ENCODE data around the gene RIC8A. TPM values are rescaled to one million over a fixed set of nuclear protein-coding genes. Genes with fewer than 3 reads are reported as not detected.

Gene RIC8A
- polyA plus RNA-seq, 2 of the 4 experiments (the other 2 are of a cell fraction), result 82.0 to 101 TPM

- FAIRE-seq (no peak), ATAC-seq (no peak), DNase-seq (ENCODE audit: low read depth in 1 of 2, low spot score in 1 of 2) (no peak)
- no peak overlapping the region for H3K4me3 ChIP-seq
- CTCF ChIA-PET, result interaction anchor here (1.4 kb wide), 1 partner anchor 25 kb away, joined by 3 read pairs; no protein-coding TSS in a partner anchor
- no peak for TF ChIP-seq ZNF302 (CRISPR knock-in tag; IDR thresholded peaks at IDR 0.05)
- no peak for TF ChIP-seq EHF (CRISPR knock-in tag; IDR thresholded peaks at IDR 0.05)
- TF ChIP-seq, protein P1, sequence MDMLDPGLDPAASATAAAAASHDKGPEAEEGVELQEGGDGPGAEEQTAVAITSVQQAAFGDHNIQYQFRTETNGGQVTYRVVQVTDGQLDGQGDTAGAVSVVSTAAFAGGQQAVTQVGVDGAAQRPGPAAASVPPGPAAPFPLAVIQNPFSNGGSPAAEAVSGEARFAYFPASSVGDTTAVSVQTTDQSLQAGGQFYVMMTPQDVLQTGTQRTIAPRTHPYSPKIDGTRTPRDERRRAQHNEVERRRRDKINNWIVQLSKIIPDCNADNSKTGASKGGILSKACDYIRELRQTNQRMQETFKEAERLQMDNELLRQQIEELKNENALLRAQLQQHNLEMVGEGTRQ (IDR thresholded peaks at IDR 0.05), result no peak
- no peak for TF ChIP-seq ESRRA (IDR thresholded peaks at IDR 0.05; ENCODE audit: borderline replicate concordance, low read length)
- no peak for TF ChIP-seq SMC3 (IDR thresholded peaks at IDR 0.05)
- no peak for TF ChIP-seq CTCF (IDR thresholded peaks at IDR 0.05)
- TF ChIP-seq NPAS2 (CRISPR knock-in tag; IDR thresholded peaks at IDR 0.05; ENCODE audit: borderline replicate concordance), result no peak
- TF ChIP-seq, protein P2, sequence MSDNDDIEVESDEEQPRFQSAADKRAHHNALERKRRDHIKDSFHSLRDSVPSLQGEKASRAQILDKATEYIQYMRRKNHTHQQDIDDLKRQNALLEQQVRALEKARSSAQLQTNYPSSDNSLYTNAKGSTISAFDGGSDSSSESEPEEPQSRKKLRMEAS (IDR thresholded peaks at IDR 0.05), result no peak
- no peak overlapping the region for H3K4me2 ChIP-seq
- no peaks in the 10 kb centered on the region for H3K9me3 ChIP-seq
- 99% methylated on average over 4 of the region's 4 CpGs for WGBS (ENCODE audit: missing lambda C conversion rate)
- POLR2A ChIA-PET, result no interaction called here
- H3K27ac ChIP-seq, result no peak overlapping the region
- peaks cover 10% of the 10 kb centered on the region; the same call in 1 of the 3 replicates for H3K4me1 ChIP-seq
Measured at GRCh38 chr11:203945-204586, 3.4 kb upstream of the RIC8A start.

- WGBS (ENCODE audit: missing lambda C conversion rate), result 92% methylated on average over 10 of the region's 12 CpGs
- DNase-seq (ENCODE audit: low read depth in 1 of 2, low spot score in 1 of 2), result no peak
- no peak overlapping the region for H3K4me2 ChIP-seq
- ATAC-seq, result no peak
- H3K4me1 ChIP-seq, result peaks cover 14% of the 10 kb centered on the region
- POLR2A ChIA-PET, result no interaction called here
- TF ChIP-seq RFX5 (IDR thresholded peaks at IDR 0.05) (no peak), HEYL (CRISPR knock-in tag; IDR thresholded peaks at IDR 0.05) (no peak), KDM1A (IDR thresholded peaks at IDR 0.05; ENCODE audit: low read depth) (no peak), RCOR1 (IDR thresholded peaks at IDR 0.05; ENCODE audit: low read depth, low read length) (no peak), HOXA7 (CRISPR knock-in tag; IDR thresholded peaks at IDR 0.05) (no peak), GATA3 (IDR thresholded peaks at IDR 0.05; ENCODE audit: borderline replicate concordance) (no peak), CEBPB (IDR thresholded peaks at IDR 0.05) (no peak), CTCF (IDR thresholded peaks at IDR 0.05) (no peak)
- no peak overlapping the region for H3K27ac ChIP-seq
- no peaks in the 10 kb centered on the region for H3K9me3 ChIP-seq
- no peak for FAIRE-seq
- no peak overlapping the region for H3K4me3 ChIP-seq
- CTCF ChIA-PET, result interaction anchor here (0.7 to 0.9 kb wide), 2 partner anchors 244 to 289 kb away, joined by 4 read pairs; no protein-coding TSS in a partner anchor
Measured at GRCh38 chr11:204587-205109, 2.9 kb upstream of the RIC8A start.

DNA sequence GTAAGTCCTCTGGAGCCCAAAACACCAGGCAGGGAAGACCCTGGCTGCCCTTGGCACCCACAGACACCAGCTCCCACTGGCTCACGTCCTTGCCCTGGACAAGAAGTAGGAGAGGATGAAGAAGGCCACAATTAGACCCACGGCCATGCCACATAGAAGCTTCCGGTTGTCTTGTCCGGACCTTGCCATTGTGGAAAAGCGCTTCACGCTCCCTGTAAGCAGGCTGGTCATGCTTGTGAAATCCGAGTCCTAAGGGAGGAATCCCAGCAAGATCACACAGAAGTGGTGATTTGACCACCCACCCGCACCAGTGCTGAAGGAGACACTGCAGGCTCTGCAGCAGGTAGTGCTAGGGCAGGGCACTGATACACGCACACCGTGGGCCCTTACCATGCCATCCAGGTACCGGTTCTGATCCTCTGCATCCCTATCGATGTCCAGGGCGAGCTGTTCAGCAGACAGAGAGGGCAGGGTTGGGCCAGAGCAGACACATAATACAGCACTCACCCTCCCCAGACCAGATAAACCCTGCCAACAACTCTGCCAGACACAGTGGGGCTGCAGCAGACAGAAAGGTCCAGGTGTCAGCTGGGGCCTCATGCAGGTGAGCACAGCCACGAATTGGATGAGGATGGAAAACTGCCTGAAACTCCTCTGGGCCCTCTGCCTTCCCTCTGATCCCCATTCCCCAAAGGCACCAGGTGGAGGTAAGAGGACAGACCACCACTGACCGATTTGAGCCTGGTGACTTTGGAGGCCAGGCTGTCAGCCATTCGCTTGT lies 2.1 kb upstream of the RIC8A start:
- WGBS (ENCODE audit: missing lambda C conversion rate), result 91% methylated on average over 15 of the region's 16 CpGs
- H3K4me1 ChIP-seq, result peaks cover 21% of the 10 kb centered on the region
- H3K4me2 ChIP-seq, result peak overlapping the region; percentile 96
- no peak overlapping the region for H3K4me3 ChIP-seq
- POLR2A ChIA-PET, result no interaction called here
- CTCF ChIA-PET, result interaction anchor here (0.7 to 0.9 kb wide), 2 partner anchors 243 to 289 kb away, joined by 4 read pairs; no protein-coding TSS in a partner anchor
- DNase-seq (ENCODE audit: low read depth in 1 of 2, low spot score in 1 of 2), result no peak
- H3K9me3 ChIP-seq, result no peaks in the 10 kb centered on the region
- no peak overlapping the region; a peak in 1 of 6 replicates for H3K27ac ChIP-seq
- no peak for ATAC-seq
- FAIRE-seq, result no peak
- TF ChIP-seq, protein P3, sequence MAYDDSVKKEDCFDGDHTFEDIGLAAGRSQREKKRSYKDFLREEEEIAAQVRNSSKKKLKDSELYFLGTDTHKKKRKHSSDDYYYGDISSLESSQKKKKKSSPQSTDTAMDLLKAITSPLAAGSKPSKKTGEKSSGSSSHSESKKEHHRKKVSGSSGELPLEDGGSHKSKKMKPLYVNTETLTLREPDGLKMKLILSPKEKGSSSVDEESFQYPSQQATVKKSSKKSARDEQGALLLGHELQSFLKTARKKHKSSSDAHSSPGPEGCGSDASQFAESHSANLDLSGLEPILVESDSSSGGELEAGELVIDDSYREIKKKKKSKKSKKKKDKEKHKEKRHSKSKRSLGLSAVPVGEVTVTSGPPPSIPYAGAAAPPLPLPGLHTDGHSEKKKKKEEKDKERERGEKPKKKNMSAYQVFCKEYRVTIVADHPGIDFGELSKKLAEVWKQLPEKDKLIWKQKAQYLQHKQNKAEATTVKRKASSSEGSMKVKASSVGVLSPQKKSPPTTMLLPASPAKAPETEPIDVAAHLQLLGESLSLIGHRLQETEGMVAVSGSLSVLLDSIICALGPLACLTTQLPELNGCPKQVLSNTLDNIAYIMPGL (CRISPR knock-in tag; IDR thresholded peaks at IDR 0.05; ENCODE audit: borderline replicate concordance), result no peak
- TF ChIP-seq CBX2 (IDR thresholded peaks at IDR 0.05; ENCODE audit: borderline replicate concordance, low read depth) (no peak), SMC3 (IDR thresholded peaks at IDR 0.05) (no peak), KDM1A (IDR thresholded peaks at IDR 0.05; ENCODE audit: low read depth) (no peak), PBX3 (IDR thresholded peaks at IDR 0.05) (no peak), E2F6 (IDR thresholded peaks at IDR 0.05; ENCODE audit: borderline replicate concordance, low read depth) (no peak), MAZ (IDR thresholded peaks at IDR 0.05; ENCODE audit: borderline replicate concordance, low read depth, low read length) (no peak), HOXB13 (CRISPR knock-in tag; IDR thresholded peaks at IDR 0.05; ENCODE audit: low read depth) (no peak)

All from A549 (cell line).